OCI-LY1 (cell line): ENCODE results near the gene TSPOAP1.

Experiments
- H2AFZ ChIP-seq: fragments of 200-600 bp; sonication (generic), shearing (Covaris generic); 2 replicates; pipeline ENCODE4 v1.6.0; 2014; ENCODE audit warnings: antibody characterized with exemption, mild to moderate bottlenecking, low read length
- H3F3A ChIP-seq: fragments of 200-600 bp; sonication (generic), shearing (Covaris generic); 2 replicates; pipeline ENCODE4 v1.6.0; 2014; ENCODE audit warnings: mild to moderate bottlenecking, antibody characterized with exemption, low read length, moderate library complexity; ENCODE audit not compliant: insufficient read depth
- H3K27ac ChIP-seq: fragments of 200-600 bp; sonication (generic); 2 replicates; pipeline ENCODE4 v1.5.1; 2014; ENCODE audit warnings: low read length, mixed run types, mild to moderate bottlenecking, low read depth; ENCODE audit not compliant: poor library complexity, severe bottlenecking
- H3K27me3 ChIP-seq: fragments of 200-600 bp; sonication (generic); 2 replicates; pipeline ENCODE4 v1.6.0; 2014; ENCODE audit warnings: antibody characterized with exemption, mild to moderate bottlenecking, low read length, moderate library complexity; ENCODE audit not compliant: insufficient read depth
- H3K36me3 ChIP-seq: fragments of 200-600 bp; sonication (generic); 2 replicates; pipeline ENCODE4 v1.6.1; 2014; ENCODE audit warnings: mild to moderate bottlenecking, antibody characterized with exemption, low read length, moderate library complexity, mixed read lengths; ENCODE audit not compliant: insufficient read depth
- H3K4me1 ChIP-seq: fragments of 200-600 bp; sonication (generic); 2 replicates; pipeline ENCODE4 v1.5.1; 2014; ENCODE audit warnings: mild to moderate bottlenecking, low read length, moderate library complexity; ENCODE audit not compliant: insufficient read depth, severe bottlenecking
- H3K4me2 ChIP-seq: fragments of 200-600 bp; sonication (generic), shearing (Covaris generic); 2 replicates; pipeline ENCODE4 v1.6.1; 2014; ENCODE audit warnings: low read length
- H3K4me3 ChIP-seq: fragments of 200-600 bp; sonication (generic); 2 replicates; pipeline ENCODE4 v1.5.1; 2014; ENCODE audit warnings: low read length, low read depth, mild to moderate bottlenecking, mixed read lengths; ENCODE audit not compliant: poor library complexity, severe bottlenecking
- H3K79me2 ChIP-seq: fragments of 200-600 bp; shearing (Covaris generic); 2 replicates; pipeline ENCODE4 v1.6.1; 2016; ENCODE audit warnings: mixed run types, low read length, mixed read lengths; ENCODE audit not compliant: insufficient read depth
- H3K9ac ChIP-seq: fragments of 200-600 bp; sonication (generic), shearing (Covaris generic); 2 replicates; pipeline ENCODE4 v1.6.1; 2014; ENCODE audit warnings: mild to moderate bottlenecking, low read length, mixed read lengths
- H3K9me2 ChIP-seq: fragments of 200-600 bp; sonication (generic), shearing (Covaris generic); 2 replicates; pipeline ENCODE4 v1.6.1; 2014; ENCODE audit warnings: low read depth, mild to moderate bottlenecking, low read length, mixed read lengths
- H3K9me3 ChIP-seq: fragments of 200-600 bp; shearing (Covaris generic); 2 replicates; pipeline ENCODE4 v1.6.1; 2014; ENCODE audit warnings: low read length, mixed read lengths
- H4K20me1 ChIP-seq: fragments of 200-600 bp; sonication (generic), shearing (Covaris generic); 2 replicates; pipeline ENCODE4 v1.6.0; 2016; ENCODE audit warnings: mild to moderate bottlenecking, low read length; ENCODE audit not compliant: insufficient read depth
- CTCF ChIP-seq: fragments of 200-600 bp; sonication (generic), shearing (Covaris generic); IDR thresholded peaks from 2 replicates; pipeline ENCODE4 v1.5.1; 2017; ENCODE audit warnings: mild to moderate bottlenecking, antibody characterized with exemption, low read length, moderate library complexity, mixed read lengths
- EZH2 ChIP-seq: fragments of 200-600 bp; sonication (generic), shearing (Covaris generic); IDR thresholded peaks from 2 replicates; pipeline ENCODE4 v1.8.0; 2017; ENCODE audit warnings: borderline replicate concordance, mixed run types, mild to moderate bottlenecking, antibody characterized with exemption, low read length, moderate library complexity, mixed read lengths

TSPOAP1 gene

GRCh38 chr17:58351831-58352595 is 23.4 kb upstream of the TSPOAP1 start, which contains the start of gene SUPT4H1:
SUPT4H1 (minus strand) TSS chr17:58352201; CDS start chr17:58352135, 66 bp downstream.
- Histone ChIP-seq H3K4me1 (peaks cover 22% of the 10 kb centered on the region), H2AFZ (no peak within 1 kb of the TSS), H3K9me2 (no peaks in the 10 kb centered on the region), H3K36me3 (peaks cover 35% of the 10 kb centered on the region), H4K20me1 (no peaks in the 10 kb centered on the region), H3K27me3 (no peaks in the 10 kb centered on the region), H3K27ac (peak within 1 kb of the TSS; percentile 76), H3K9ac (peak within 1 kb of the TSS; percentile 97), H3K4me3 (peak within 1 kb of the TSS; percentile 95), H3K79me2 (no peaks in the 10 kb centered on the region; the same call in 1 of the 2 replicates), H3F3A (no peaks in the 10 kb centered on the region), H3K4me2 (peak within 1 kb of the TSS; percentile 92), H3K9me3 (no peaks in the 10 kb centered on the region)
- TF ChIP-seq EZH2, result no peak
- no peak for TF ChIP-seq CTCF

GRCh38 chr17:58351182-58351581 is 22.6 kb upstream of the TSPOAP1 start:
- no peaks in the 10 kb centered on the region for H3K27me3 ChIP-seq
- H3K79me2 ChIP-seq, result no peaks in the 10 kb centered on the region; the same call in 1 of the 2 replicates
- peaks cover 25% of the 10 kb centered on the region for H3K4me1 ChIP-seq
- H4K20me1 ChIP-seq, result no peaks in the 10 kb centered on the region
- H3F3A ChIP-seq, result no peaks in the 10 kb centered on the region
- peak overlapping the region; percentile 91 for H3K9ac ChIP-seq
- peaks cover 43% of the 10 kb centered on the region for H3K36me3 ChIP-seq
- no peaks in the 10 kb centered on the region for H3K9me2 ChIP-seq
- no peaks in the 10 kb centered on the region for H3K9me3 ChIP-seq
- peak overlapping the region; percentile 95 for H3K4me3 ChIP-seq
- no peak for TF ChIP-seq EZH2
- no peak overlapping the region for H2AFZ ChIP-seq
- peak overlapping the region; percentile 81 for H3K4me2 ChIP-seq
- peak overlapping the region; percentile 43 for H3K27ac ChIP-seq

GRCh38 chr17:58348038-58348437 is 19.4 kb upstream of the TSPOAP1 start:
- H3K9me2 ChIP-seq, result no peaks in the 10 kb centered on the region
- H3F3A ChIP-seq, result no peaks in the 10 kb centered on the region
- H3K9me3 ChIP-seq, result no peaks in the 10 kb centered on the region
- no peaks in the 10 kb centered on the region; the same call in 1 of the 2 replicates for H3K79me2 ChIP-seq
- no peak overlapping the region for H3K27ac ChIP-seq
- H3K27me3 ChIP-seq, result no peaks in the 10 kb centered on the region
- no peaks in the 10 kb centered on the region for H4K20me1 ChIP-seq
- H3K4me2 ChIP-seq, result no peak overlapping the region
- peaks cover 52% of the 10 kb centered on the region for H3K4me1 ChIP-seq
- H3K4me3 ChIP-seq, result no peak overlapping the region
- TF ChIP-seq EZH2 (no peak), CTCF (no peak)
- H3K36me3 ChIP-seq, result peaks cover 63% of the 10 kb centered on the region
- H3K9ac ChIP-seq, result no peak overlapping the region; the same call in 1 of the 2 replicates
- H2AFZ ChIP-seq, result no peak overlapping the region
